GM19099 (cell line): ENCODE results near the gene MAP3K21.

Source experiments
- POLR2A ChIP-seq: IDR thresholded peaks from 3 replicates; pipeline ENCODE4 v1.6.1; 2011; ENCODE audit warnings: low read depth; ENCODE audit not compliant: insufficient read length; ENCODE audit errors: extremely low read depth

Gene MAP3K21

DNA sequence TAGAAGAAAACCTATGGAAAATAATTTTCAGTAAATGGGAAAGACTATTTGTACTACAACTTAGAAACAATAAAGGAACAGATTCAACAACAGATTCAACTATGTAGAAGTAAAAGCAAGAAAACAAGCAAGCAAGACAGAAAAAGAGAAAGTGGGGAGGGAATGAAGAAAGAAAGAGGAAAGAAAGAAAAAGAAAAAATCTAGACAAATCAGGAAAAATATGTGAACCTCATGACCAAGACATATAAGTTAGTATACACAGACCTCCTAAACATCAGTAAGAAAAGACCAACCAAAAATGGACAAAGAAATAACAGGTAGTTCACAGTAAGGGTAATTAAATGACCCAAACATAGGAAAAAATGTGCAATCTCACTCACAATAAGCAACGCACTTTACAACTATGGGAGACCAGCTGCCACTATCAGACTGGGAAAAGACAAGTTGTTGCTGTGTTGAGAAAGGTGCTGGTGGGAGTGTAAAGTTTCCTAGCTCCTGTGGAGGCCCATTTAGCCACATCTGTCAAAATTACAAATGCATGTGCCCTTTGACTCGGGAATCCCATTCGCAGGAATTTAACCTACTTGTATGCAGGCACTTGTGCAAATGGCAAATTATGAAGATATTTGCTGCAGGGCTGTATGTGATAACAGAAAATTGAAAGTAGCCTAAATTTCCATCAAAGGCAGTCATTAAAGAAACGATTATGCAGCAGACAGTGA, 13.9 kb upstream of the MAP3K21 start:
- TF ChIP-seq POLR2A = no peak

DNA sequence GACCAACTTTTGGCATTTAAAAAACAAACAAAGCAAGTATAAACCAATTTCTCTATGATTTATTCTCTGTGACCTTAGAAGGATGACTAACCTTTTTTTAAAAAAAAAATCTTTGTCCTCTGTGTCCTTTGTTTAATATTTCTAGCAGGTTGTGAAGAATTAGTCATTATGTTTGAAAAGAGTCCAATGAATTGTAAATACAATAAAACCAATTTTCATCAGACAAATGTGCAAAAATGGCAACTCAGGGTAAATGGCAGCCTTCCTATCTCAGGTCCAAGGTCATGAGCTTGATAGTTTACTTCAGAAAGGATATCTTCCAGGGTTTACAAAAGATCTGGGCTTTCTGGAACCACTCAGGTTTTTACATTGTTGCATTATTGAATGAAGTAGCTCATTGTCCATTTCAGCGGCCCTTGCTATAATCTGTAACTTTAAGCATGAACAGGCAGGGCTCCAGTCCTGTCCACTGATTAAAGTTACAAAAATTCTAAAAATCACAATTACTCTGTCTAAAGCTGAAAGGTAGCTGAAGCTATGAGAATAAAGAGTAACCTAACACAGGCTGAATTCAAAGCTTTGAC, 11.7 kb upstream of the MAP3K21 start:
- no peak for TF ChIP-seq POLR2A

DNA sequence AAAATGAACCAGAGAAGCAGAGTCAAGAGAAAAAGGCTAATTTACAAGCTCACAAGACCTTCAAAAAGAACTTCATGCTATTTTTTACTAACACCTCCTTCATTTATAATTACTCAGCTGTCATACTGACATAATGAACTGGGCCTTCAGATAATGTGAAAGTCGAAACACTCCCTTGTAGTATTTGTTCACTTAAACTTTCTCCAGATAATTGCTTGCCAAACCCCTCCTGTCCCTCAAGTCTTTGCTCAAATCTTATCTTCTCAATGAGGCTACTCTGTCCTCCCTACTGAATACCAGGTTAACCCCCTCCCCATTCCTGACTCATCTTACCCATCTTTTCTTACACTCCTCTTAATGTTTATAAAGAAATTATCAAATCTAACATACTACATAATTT, 11.1 kb upstream of the MAP3K21 start:
- no peak for TF ChIP-seq POLR2A

DNA sequence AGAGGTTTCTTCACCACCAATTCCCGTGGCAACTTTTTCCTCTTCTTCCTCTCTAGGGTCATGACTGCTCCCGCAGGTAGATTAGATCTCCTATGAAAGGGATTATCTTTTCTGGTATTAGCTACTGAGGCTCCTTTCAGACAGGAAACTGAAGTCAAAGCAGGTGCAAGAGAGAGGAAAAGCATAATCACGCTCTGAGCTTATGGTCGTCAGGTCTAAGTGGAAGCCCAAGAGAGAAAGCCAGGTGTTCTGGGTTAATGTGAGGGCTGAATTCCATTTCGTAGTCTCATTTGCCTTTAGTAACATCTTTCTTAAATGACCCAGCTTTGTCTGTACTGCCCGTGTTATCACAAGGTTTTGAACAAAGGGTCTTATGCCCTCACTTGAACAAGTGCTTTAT, 8.3 kb upstream of the MAP3K21 start:
- no peak for TF ChIP-seq POLR2A

DNA sequence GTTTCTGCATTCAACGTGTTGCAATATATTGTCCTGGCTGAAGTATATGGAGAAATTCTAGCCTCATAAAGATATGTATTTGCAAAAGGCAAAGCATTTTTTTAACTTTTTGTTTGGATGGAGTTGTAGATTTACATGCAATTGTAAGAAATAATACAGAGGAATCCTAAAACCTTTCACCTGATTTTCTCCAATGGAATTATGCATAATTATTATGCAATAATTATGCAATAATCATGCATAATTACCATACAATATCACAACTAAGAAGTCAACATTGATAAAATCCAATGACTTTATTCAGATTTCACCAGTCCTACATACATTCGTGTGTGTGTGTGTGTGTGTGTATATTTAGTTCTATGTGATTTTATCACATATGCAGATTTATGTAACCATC, 7.5 kb upstream of the MAP3K21 start:
- no peak for TF ChIP-seq POLR2A

DNA sequence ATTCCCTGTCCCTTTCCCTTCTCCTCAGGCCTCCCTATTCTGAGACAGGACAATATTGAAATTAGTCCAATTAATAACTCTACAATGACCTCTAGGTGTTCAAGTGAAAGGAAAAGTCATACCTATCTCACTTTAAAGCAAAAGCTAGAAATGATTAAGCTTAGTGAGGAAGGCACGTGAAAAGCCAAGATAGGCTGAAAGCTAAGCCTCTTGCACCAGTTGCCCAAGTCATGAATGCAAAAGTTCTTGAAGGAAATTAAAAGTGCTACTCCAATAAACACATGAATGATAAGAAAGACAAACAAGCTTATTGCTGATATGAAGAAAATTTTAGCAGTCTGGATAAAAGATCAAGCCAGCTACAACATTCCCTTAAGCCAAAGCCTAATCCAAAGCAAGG, 3.8 kb upstream of the MAP3K21 start:
- TF ChIP-seq POLR2A = no peak

DNA sequence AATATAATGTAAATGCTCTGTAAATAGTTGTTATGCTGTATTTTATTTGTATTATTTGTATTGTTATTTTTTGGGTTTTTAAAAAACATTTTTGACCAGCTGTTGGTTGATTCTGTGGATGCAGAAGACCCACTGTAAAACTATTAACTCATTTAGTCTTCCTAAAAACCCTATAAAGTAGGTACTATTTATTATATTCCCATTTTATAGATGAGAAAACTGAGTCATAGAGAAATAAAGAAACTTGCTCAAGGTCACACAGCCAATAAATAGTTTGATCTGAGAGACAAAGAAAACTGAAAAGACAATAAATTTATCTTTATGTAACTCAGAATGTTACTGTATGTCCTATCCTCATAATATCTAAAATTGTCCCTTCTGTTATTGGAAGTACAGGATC, 1.2 kb upstream of the MAP3K21 start:
- TF ChIP-seq POLR2A = no peak

DNA sequence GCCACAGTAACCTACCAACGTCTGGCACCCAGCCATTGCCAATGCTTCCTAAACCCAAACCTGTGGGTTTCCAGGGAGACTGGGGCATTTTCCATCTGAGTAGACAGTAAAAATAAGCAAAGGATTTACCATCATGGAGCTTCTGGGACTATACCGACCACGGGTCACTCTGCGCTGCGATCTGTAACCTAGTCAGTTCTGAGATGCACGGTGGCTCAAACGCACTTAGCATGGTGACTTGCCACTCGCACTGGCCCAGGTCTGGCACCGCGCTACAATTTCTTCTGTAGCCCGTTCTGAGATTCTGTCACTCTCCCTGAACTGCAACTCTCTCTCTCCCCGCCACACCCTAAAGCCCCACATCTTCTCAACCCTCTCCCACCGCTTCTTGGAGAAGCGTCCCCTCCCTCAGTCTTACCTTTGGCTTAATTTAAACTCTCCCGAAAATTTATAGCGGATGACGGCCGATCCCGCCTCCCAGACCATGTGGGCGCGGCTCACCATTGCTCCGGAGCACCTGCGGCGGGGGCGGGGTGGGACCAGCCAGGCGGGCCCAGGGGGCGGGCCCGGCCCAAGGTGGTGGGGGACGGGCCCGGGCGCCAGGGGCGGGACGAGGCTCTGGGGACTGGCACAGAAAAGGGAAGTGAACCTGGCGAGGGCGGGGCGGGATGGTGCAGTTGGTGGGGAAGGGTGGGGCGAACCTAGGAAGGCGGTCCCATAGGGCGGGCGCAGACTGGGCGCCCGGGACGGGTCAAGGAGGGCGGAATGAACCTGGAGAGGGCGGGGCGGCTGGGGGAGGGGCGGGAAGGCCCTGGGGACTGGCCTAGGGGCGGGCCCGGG, 493 bp upstream of the MAP3K21 start:
- no peak for TF ChIP-seq POLR2A

DNA sequence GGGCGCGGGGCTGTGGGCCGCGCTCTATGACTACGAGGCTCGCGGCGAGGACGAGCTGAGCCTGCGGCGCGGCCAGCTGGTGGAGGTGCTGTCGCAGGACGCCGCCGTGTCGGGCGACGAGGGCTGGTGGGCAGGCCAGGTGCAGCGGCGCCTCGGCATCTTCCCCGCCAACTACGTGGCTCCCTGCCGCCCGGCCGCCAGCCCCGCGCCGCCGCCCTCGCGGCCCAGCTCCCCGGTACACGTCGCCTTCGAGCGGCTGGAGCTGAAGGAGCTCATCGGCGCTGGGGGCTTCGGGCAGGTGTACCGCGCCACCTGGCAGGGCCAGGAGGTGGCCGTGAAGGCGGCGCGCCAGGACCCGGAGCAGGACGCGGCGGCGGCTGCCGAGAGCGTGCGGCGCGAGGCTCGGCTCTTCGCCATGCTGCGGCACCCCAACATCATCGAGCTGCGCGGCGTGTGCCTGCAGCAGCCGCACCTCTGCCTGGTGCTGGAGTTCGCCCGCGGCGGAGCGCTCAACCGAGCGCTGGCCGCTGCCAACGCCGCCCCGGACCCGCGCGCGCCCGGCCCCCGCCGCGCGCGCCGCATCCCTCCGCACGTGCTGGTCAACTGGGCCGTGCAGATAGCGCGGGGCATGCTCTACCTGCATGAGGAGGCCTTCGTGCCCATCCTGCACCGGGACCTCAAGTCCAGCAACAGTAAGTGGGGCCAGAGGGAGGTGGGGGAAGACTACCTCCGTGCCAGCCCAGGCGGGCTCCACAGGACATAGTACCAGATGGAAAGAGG, 808 bp downstream of the MAP3K21 start:
- no peak for TF ChIP-seq POLR2A

DNA sequence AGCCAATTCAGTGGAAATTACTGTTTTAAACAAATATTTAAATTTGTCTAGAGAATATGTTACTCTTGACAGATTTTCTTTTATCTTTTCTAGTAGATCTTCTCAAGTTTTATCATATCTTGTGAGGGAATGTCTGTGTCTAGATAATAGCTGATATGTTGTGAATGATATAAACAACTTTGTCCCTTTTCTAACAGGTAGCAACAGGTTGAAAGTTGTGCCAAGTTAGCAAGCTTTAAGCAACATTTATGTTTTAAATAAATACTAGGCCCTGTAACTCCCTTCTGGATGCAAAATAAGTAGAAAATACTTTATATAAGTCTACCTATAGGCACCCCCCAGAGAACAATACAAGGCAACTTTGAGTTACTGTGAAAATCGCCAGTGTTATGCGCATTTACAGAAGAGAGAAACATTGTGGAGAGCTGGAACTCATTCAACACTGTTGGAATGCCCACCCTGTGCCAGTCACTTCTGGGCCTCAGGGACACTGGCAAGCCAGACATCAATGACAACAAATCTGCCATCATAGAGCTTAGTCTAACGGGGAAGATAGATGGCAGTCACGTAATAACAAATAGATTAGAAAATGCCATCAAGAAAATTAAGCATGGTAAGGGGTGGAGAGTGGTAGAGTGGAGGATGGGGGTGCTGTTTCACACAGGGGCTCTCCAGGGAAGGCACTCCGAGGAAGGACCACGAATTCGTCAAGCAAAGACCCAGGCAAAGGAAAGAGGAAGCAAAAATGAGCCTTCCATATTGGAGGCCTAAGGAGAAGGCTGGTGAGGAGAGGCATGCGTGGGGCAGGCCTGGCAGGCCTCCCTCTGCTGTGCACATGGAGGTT, 4.4 kb downstream of the MAP3K21 start:
- no peak for TF ChIP-seq POLR2A

DNA sequence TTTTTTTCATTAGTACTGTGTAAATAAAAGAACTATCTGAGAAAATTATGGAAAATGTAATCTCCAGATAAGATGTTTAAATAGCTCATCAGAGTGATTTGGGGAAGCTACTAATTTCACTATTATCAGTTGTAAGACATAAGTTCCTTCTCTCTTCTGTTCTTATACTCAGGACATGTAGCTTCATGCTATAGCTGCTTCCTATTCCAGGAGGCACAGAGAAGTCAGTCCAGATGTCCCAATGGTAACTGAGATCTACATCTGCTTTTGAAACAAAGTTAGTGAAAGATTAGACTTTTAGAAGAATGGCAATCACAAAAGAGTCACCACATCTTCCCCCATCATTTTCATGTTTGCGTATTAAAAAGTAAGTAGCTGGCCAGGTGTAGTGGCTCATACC, 5.6 kb downstream of the MAP3K21 start:
- no peak for TF ChIP-seq POLR2A

DNA sequence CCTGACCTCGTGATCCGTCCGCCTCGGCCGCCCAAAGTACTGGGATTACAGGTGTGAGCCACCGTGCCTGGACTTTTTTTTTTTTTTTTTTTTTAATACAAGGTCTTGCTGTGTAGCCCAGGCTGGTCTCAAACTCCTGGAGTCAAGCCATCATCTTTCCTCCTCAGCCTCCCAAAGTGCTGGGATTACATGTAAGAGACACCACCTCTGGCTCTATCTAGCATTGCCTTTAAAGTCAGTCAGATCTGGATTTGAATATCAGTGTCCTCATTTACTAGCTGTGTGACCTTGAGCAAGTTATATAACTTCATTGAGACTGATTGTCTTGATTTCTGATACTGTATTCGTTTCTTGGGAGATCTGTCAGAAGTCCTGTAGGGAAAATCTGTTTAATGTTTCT, 6.6 kb downstream of the MAP3K21 start:
- no peak for TF ChIP-seq POLR2A

DNA sequence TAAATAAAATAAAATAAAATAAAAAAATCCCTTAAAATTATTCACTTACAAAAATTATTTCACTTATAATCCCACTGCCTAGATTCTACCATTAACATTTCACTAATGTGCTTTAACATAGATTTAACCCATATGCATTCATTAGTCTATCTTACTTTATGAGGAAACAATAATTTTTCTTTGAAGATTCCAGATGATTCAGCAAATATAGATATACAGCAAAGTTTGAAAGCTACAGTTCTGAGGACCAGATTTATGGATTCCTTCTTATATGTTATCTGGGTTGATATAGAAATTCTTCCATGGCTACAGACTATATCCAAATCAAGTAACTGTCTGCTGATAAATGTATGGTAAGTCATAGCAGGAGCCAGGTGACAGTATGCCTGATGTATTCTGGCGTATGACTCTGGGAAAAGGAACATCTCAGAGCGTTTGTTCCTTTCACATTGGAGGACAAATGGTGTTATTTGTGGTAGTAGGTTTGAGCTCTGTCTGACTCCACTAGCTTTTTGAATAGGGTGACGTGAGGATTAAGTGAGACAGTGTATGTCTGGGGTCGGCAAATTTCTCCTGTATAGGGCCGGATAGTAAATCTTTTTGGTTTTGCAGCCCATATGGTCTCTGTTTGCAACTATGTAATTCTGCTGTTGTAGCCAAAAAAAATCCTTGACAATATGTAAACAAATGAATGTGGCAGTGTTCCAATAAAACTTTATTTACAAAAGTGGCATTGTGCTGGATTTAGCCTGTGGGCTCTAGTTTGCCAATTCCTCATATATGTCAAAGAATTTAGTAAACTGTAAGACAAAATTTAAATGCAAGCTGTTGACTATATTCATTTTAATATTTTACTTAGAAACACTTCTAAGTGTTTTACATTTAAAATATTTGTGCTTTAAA, 9.3 kb downstream of the MAP3K21 start:
- no peak for TF ChIP-seq POLR2A
